ENCODE results near the gene RPRD2.
A peak's percentile ranks its signal among the peaks of the same experiment; 100 is the strongest.

Gene RPRD2

DNA sequence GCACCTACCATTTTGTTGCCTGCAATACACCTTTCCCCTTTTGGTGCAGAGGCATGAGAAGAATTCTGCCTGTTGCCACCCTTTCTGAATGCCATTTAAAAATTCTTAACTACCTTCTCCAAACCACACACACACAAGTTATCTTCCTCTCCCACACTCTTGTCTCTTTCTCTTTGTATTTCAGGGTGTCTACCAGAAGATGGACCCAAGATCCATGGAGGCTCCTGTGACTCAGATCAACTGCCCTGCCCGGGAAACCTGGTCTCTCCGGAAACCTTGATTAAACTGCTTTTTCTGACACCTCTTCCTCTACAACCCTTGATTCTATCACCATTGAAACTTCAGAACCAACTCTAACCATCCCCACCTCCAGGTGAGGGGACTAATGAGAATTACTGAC lies 120.9 kb downstream of the RPRD2 start:
- TF ChIP-seq, protein P1, sequence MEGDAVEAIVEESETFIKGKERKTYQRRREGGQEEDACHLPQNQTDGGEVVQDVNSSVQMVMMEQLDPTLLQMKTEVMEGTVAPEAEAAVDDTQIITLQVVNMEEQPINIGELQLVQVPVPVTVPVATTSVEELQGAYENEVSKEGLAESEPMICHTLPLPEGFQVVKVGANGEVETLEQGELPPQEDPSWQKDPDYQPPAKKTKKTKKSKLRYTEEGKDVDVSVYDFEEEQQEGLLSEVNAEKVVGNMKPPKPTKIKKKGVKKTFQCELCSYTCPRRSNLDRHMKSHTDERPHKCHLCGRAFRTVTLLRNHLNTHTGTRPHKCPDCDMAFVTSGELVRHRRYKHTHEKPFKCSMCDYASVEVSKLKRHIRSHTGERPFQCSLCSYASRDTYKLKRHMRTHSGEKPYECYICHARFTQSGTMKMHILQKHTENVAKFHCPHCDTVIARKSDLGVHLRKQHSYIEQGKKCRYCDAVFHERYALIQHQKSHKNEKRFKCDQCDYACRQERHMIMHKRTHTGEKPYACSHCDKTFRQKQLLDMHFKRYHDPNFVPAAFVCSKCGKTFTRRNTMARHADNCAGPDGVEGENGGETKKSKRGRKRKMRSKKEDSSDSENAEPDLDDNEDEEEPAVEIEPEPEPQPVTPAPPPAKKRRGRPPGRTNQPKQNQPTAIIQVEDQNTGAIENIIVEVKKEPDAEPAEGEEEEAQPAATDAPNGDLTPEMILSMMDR (IDR thresholded peaks at IDR 0.05; ENCODE audit: low read depth, low read length, missing control alignments), result peak; percentile 23
- in situ Hi-C loops (cut with HindIII; ENCODE audit: low sequenced_read_pairs), result no loop called here
- no peak for DNase-seq (ENCODE audit: low read depth)
- H3K4me3 ChIP-seq (ENCODE audit: low read depth, low read length), result no peak overlapping the region

DNA sequence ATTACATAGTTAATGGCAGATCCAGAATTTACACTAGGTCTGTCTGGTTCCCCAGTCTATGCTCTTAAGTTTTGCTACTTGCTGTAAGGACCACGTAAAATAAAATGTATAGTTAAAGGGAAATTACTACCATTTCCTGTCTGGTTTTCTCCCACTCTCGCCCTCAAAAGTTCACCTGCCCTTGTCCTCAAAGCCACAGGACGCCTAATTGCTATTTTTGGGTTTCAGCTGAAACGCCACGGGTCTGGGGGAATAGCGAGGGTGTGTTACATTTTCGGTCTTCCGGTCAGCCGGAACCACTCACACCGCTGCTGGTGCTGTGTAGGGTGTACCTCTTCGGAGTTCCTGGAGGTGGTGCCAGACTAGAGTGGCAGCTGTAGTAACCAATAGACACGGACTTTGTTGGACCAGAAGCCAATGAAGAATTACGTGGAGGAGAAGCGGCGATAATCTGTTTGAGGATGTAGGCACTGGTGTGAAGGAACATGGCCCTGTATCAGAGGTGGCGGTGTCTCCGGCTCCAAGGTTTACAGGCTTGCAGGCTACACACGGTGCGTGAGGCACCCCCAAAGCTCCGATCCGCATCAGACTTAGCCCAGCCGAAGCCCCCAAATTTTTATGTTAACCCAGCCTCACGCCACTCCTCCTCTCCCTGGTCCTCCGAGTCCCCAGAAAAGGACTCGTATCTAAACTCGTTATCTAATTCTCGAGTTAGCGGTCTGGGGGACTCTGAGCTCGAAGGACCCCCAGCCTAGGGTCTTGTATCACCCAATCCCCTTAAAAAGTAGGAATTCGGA lies 123.2 kb downstream of the RPRD2 start, which contains the start of gene TARS2:
Gene TARS2, plus strand, starts transcription at position 454 of the 797 bp plus-strand sequence. Its CDS starts 32 bp downstream, at position 486.
- in situ Hi-C loops (cut with HindIII; ENCODE audit: low sequenced_read_pairs), result no loop called here
- TF ChIP-seq, protein P1 (IDR thresholded peaks at IDR 0.05; ENCODE audit: low read depth, low read length, missing control alignments), result no peak
- peak within 1 kb of the TSS; percentile 67 for H3K4me3 ChIP-seq (ENCODE audit: low read depth, low read length)
- peak; percentile 97 for DNase-seq (ENCODE audit: low read depth)

DNA sequence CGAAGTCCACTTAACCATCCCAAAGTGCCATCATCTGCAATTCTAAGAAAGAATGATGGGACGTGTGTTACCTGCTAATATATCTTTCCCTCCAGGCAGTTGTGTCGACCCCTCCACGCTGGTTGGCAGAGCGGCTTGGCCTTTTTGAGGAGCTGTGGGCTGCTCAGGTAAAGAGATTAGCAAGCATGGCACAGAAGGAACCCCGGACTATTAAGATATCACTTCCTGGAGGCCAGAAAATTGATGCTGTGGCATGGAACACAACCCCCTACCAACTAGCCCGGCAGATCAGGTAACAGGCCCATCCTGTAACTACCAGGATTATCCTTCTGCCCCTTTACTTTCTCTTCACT lies 123.8 kb downstream of the RPRD2 start:
- peak overlapping the region; percentile 67 for H3K4me3 ChIP-seq (ENCODE audit: low read depth, low read length)
- TF ChIP-seq, protein P1 (IDR thresholded peaks at IDR 0.05; ENCODE audit: low read depth, low read length, missing control alignments), result no peak
- no peak for DNase-seq (ENCODE audit: low read depth)
- in situ Hi-C loops (cut with HindIII; ENCODE audit: low sequenced_read_pairs), result no loop called here

DNA sequence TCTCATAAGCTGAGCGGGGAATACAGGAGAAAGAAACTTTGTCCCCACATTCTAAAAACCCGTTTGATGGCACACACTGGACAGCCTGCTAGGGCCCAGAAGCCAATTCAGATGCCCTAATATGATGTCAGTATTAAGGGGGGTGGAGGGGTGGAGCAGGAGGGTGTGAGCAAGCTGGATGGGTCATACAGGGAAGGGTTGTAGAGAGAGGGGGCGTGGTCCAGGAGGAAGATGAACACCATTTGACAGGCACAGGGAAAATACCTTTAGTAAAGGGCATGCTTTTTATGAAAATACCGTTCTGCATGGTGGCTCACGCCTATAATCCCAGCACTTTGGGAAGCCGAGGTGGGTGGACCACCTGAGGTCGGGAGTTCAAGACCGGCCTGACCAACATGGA lies 129.2 kb downstream of the RPRD2 start:
- H3K4me3 ChIP-seq (ENCODE audit: low read depth, low read length), result no peak overlapping the region
- DNase-seq (ENCODE audit: low read depth), result no peak
- in situ Hi-C loops (cut with HindIII; ENCODE audit: low sequenced_read_pairs), result no loop called here
- TF ChIP-seq, protein P1 (IDR thresholded peaks at IDR 0.05; ENCODE audit: low read depth, low read length, missing control alignments), result no peak

DNA sequence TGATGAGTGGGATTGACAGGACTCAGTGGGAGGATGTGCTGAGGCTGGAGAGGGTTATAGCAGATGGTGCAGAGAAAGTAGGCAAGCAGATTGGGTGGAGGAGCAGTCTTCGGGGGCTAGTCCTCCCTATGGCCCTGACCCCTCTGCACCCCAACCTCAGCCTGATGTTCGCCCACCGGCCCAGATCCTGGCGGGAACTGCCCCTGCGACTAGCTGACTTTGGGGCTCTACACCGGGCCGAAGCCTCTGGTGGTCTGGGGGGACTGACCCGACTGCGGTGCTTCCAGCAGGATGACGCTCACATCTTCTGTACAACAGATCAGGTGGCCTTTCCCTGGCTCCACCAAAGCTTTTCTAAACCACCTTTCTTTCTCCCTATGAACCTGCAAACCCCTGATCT lies 134.4 kb downstream of the RPRD2 start:
- TF ChIP-seq, protein P1 (IDR thresholded peaks at IDR 0.05; ENCODE audit: low read depth, low read length, missing control alignments), result no peak
- in situ Hi-C loops (cut with HindIII; ENCODE audit: low sequenced_read_pairs), result no loop called here
- no peak overlapping the region for H3K4me3 ChIP-seq (ENCODE audit: low read depth, low read length)
- DNase-seq (ENCODE audit: low read depth), result no peak

DNA sequence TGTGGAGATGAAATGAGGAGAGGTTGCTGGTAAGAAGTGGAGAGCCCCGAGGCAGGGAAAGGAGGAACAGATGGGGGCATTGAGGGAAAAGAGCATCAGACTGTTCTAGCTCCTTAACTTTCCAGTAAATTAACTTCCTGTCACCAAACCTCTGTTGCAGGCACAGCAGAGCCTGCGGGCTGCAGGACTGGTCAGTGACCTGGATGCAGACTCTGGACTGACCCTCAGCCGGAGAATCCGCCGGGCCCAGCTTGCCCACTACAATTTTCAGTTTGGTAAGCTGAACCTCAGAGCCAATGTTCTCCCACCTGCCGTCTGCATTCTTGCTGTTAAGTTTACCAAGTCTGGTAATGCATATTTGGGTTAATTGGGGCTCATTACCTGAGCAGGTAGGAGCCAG lies 141.5 kb downstream of the RPRD2 start:
- in situ Hi-C loops (cut with HindIII; ENCODE audit: low sequenced_read_pairs), result no loop called here
- no peak overlapping the region for H3K4me3 ChIP-seq (ENCODE audit: low read depth, low read length)
- DNase-seq (ENCODE audit: low read depth), result no peak
- TF ChIP-seq, protein P1 (IDR thresholded peaks at IDR 0.05; ENCODE audit: low read depth, low read length, missing control alignments), result no peak

All from astrocyte of the cerebellum (primary cell).